GM23338 (cell line): ENCODE measurements around the gene APLNR. TPM values are rescaled to one million over a fixed set of nuclear protein-coding genes. Genes with fewer than 3 reads are reported as not detected.

Source experiments
- ATAC-seq: fragments of 200-7000 bp; cut with Tn5 transposase; 3 replicates; pipeline ENCODE4 v1.9.1; 2020
- DNase-seq: peaks from one replicate; pipeline ENCODE4 v3.0.0-alpha.2; 2015; ENCODE audit warnings: low spot score
- H2AFZ ChIP-seq: fragments of 200-600 bp; sonication (generic); 2 replicates; pipeline ENCODE4 v1.8.0; 2016; ENCODE audit warnings: antibody characterized with exemption, mild to moderate bottlenecking, moderate library complexity
- H3F3A ChIP-seq: fragments of 200-600 bp; sonication (generic); replicated peaks from 2 replicates; pipeline ENCODE4 v1.8.0; 2017; ENCODE audit warnings: antibody characterized with exemption, mixed run types, low read depth
- H3K27ac ChIP-seq: fragments of 200-600 bp; sonication (generic); 2 replicates; pipeline ENCODE4 v1.6.1; 2016; ENCODE audit warnings: low read depth
- H3K27me3 ChIP-seq: fragments of 200-600 bp; sonication (generic); 2 replicates; pipeline ENCODE4 v1.8.0; 2016; ENCODE audit warnings: mild to moderate bottlenecking, mixed run types, moderate library complexity; ENCODE audit not compliant: insufficient read depth
- H3K36me3 ChIP-seq: fragments of 200-600 bp; sonication (generic); 2 replicates; pipeline ENCODE4 v1.8.0; 2016; ENCODE audit warnings: mild to moderate bottlenecking; ENCODE audit not compliant: insufficient read depth
- H3K4me1 ChIP-seq: fragments of 200-600 bp; sonication (generic); 2 replicates; pipeline ENCODE4 v1.8.0; 2016; ENCODE audit warnings: mild to moderate bottlenecking, moderate library complexity; ENCODE audit not compliant: insufficient read depth
- H3K4me2 ChIP-seq: fragments of 200-600 bp; sonication (generic); 2 replicates; pipeline ENCODE4 v1.7.1; 2017; ENCODE audit warnings: mixed run types
- H3K4me3 ChIP-seq: fragments of 200-600 bp; sonication (generic); 2 replicates; pipeline ENCODE4 v1.6.1; 2016; ENCODE audit warnings: mixed run types
- H3K79me2 ChIP-seq: fragments of 200-600 bp; sonication (generic); replicated peaks from 2 replicates; pipeline ENCODE4 v1.8.0; 2017; ENCODE audit warnings: mild to moderate bottlenecking; ENCODE audit not compliant: insufficient read depth
- H3K9me2 ChIP-seq: fragments of 200-600 bp; sonication (generic); 2 replicates; pipeline ENCODE4 v1.8.0; 2017; ENCODE audit not compliant: insufficient read depth
- H4K20me1 ChIP-seq: fragments of 200-600 bp; sonication (generic); replicated peaks from 2 replicates; pipeline ENCODE4 v1.8.0; 2017; ENCODE audit warnings: mild to moderate bottlenecking; ENCODE audit not compliant: insufficient read depth
- H3K27ac Mint-ChIP-seq: 2 replicates; pipeline ENCODE4 v1.8.0; 2020; ENCODE audit warnings: inconsistent platforms, mild to moderate bottlenecking, moderate library complexity, mixed read lengths
- H3K27me3 Mint-ChIP-seq: 3 replicates; pipeline ENCODE4 v1.8.0; 2022; ENCODE audit warnings: low read depth, mild to moderate bottlenecking, moderate library complexity, mixed read lengths, inconsistent platforms; ENCODE audit not compliant: insufficient read depth, poor library complexity
- H3K36me3 Mint-ChIP-seq: 3 replicates; pipeline ENCODE4 v1.8.0; 2021; ENCODE audit warnings: low read depth, mild to moderate bottlenecking, inconsistent platforms, moderate library complexity, mixed read lengths
- H3K4me1 Mint-ChIP-seq: 3 replicates; pipeline ENCODE4 v1.8.0; 2020; ENCODE audit warnings: mild to moderate bottlenecking, inconsistent platforms, mixed read lengths
- H3K4me3 Mint-ChIP-seq: 3 replicates; pipeline ENCODE4 v1.8.0; 2021; ENCODE audit warnings: moderate library complexity, mild to moderate bottlenecking, inconsistent platforms, mixed read lengths
- H3K9me3 Mint-ChIP-seq: 3 replicates; pipeline ENCODE4 v1.8.0; 2020; ENCODE audit warnings: moderate library complexity, mild to moderate bottlenecking, inconsistent platforms, mixed read lengths
- CREB1 ChIP-seq: fragments of 250-450 bp; sonication (Bioruptor Pico); IDR thresholded peaks from 2 replicates; pipeline ENCODE4 v1.5.0; 2020; ENCODE audit warnings: low read depth, mild to moderate bottlenecking, moderate library complexity
- CTCF ChIP-seq, 2 experiments: fragments of 200-600 bp in 1 of 2; sonication (generic) in 1 of 2; conservative IDR thresholded peaks; 2 replicates each; pipeline versions ENCODE4 v1.5.1 to v1.6.1; 2016 to 2017; ENCODE audit warnings: antibody characterized with exemption in 2 of 2, low read depth in 2 of 2, mild to moderate bottlenecking in 2 of 2, moderate library complexity in 1 of 2
- ETS1 ChIP-seq: IDR thresholded peaks from 2 replicates; pipeline ENCODE4 v1.6.1; 2016; ENCODE audit warnings: antibody characterized with exemption
- EZH2 ChIP-seq: fragments of 200-600 bp; sonication (generic); IDR thresholded peaks from one replicate; pipeline ENCODE4 v1.8.0; 2017; ENCODE audit warnings: antibody characterized with exemption, mild to moderate bottlenecking, low read depth; ENCODE audit not compliant: unreplicated experiment
- EZH2phosphoT487 ChIP-seq: fragments of 200-600 bp; sonication (generic); IDR thresholded peaks from one replicate; pipeline ENCODE4 v1.8.1; 2018; ENCODE audit warnings: antibody characterized with exemption; ENCODE audit not compliant: unreplicated experiment
- JUNB ChIP-seq: IDR thresholded peaks from one replicate; pipeline ENCODE4 v1.6.1; 2016; ENCODE audit warnings: antibody characterized with exemption; ENCODE audit not compliant: unreplicated experiment
- NANOG ChIP-seq: IDR thresholded peaks from 2 replicates; pipeline ENCODE4 v1.6.1; 2016; ENCODE audit warnings: antibody characterized with exemption, borderline replicate concordance
- POLR2AphosphoS5 ChIP-seq: IDR thresholded peaks from 2 replicates; pipeline ENCODE4 v1.6.1; 2016; ENCODE audit warnings: antibody characterized with exemption, low read depth
- REST ChIP-seq: IDR thresholded peaks from one replicate; pipeline ENCODE4 v1.6.1; 2018; ENCODE audit warnings: antibody characterized with exemption; ENCODE audit not compliant: unreplicated experiment
- STAT1 ChIP-seq: IDR thresholded peaks from one replicate; pipeline ENCODE4 v1.6.1; 2016; ENCODE audit warnings: antibody characterized with exemption; ENCODE audit not compliant: unreplicated experiment
- ZNF114 ChIP-seq: fragments of 250-450 bp; sonication (Bioruptor Pico); IDR thresholded peaks from 2 replicates; pipeline ENCODE4 v1.5.0; 2020; ENCODE audit warnings: mild to moderate bottlenecking, moderate library complexity
- ZNF331 ChIP-seq: fragments of 250-450 bp; sonication (Bioruptor Pico); IDR thresholded peaks from 2 replicates; pipeline ENCODE4 v1.5.0; 2020; ENCODE audit warnings: low read depth, mild to moderate bottlenecking, moderate library complexity
- ZNF462 ChIP-seq: fragments of 250-450 bp; sonication (Bioruptor Pico); IDR thresholded peaks from 2 replicates; pipeline ENCODE4 v1.5.0; 2020; ENCODE audit warnings: mild to moderate bottlenecking, moderate library complexity
- polyA plus RNA-seq: library from polyadenylated mRNA; unstranded; fragments of >200 nt; fragmentation: Nextera tagmentation; extraction: Ambion mirVana; gene quantifications from 2 replicates; pipeline ENCODE4 v1.2.1, GENCODE V29; 2016
- total RNA-seq: library from RNA; depleted of rRNA; stranded (reverse); fragments of >200 nt; shearing (Covaris generic); gene quantifications from 2 replicates; pipeline ENCODE4 v1.2.3, GENCODE V29; 2014

Gene APLNR
- total and polyA plus RNA-seq, 2 experiments from 2014 or later, result 0.10 TPM; not detected in 1

- H3K9me2 ChIP-seq, result peaks cover 10% of the 10 kb centered on the region
- no peak for TF ChIP-seq NANOG
- no peak for TF ChIP-seq EZH2phosphoT487
- TF ChIP-seq ETS1, result no peak
- TF ChIP-seq REST, result no peak
- TF ChIP-seq POLR2AphosphoS5, result no peak
- TF ChIP-seq CREB1, result no peak
- no peak for TF ChIP-seq CTCF (conservative IDR thresholded peaks at IDR 0.05; ENCODE audit: low read depth in 2 of 2)
- no peak for TF ChIP-seq ZNF462 (CRISPR knock-in tag)
- TF ChIP-seq ZNF114 (CRISPR knock-in tag), result no peak
- TF ChIP-seq STAT1, result no peak
- no peak for TF ChIP-seq ZNF331 (CRISPR knock-in tag)
- TF ChIP-seq JUNB, result no peak
- no peak for TF ChIP-seq EZH2
- no peak for ATAC-seq
- Mint-ChIP-seq H3K4me1 (peaks cover 33% of the 10 kb centered on the region), H3K27me3 (peaks cover 6% of the 10 kb centered on the region), H3K9me3 (peaks cover 30% of the 10 kb centered on the region), H3K4me3 (no peak overlapping the region), H3K27ac (peak overlapping the region; percentile 89; the same call in 1 of the 2 replicates), H3K36me3 (peaks cover 20% of the 10 kb centered on the region)
- no peaks in the 10 kb centered on the region for H3F3A ChIP-seq
- H4K20me1 ChIP-seq, result no peaks in the 10 kb centered on the region
- peaks cover 29% of the 10 kb centered on the region for H3K4me1 ChIP-seq
- no peaks in the 10 kb centered on the region for H3K79me2 ChIP-seq
- H3K27ac ChIP-seq, result peak overlapping the region; percentile 16; the same call in 1 of the 2 replicates
- peaks cover 5% of the 10 kb centered on the region; the same call in 1 of the 2 replicates for H3K36me3 ChIP-seq
- no peak overlapping the region for H3K4me3 ChIP-seq
- H3K4me2 ChIP-seq, result peak overlapping the region; percentile 60; the same call in 1 of the 2 replicates
- 0 out of 2 replicates have a peak, but pooled peaks cover 4% of the 10 kb centered on the region for H3K27me3 ChIP-seq
- peak overlapping the region; percentile 84; the same call in 1 of the 2 replicates for H2AFZ ChIP-seq
- peak; percentile 29 for DNase-seq
These were observed 41.7 kb upstream of the APLNR start for GRCh38 chr11:57278721-57279095.
